Forelimb muscle (tissue), 1 donor: ENCODE results near the gene CRADD. TPM values are rescaled to one million over a fixed set of nuclear protein-coding genes. Genes with fewer than 3 reads are reported as not detected.
"Not testable (repeated sequence)": the region's sequence is repeated elsewhere in the genome, so short reads cannot be mapped to it uniquely, and the experiment has no call there.

Source experiments
- DNase-seq: peaks from one replicate; pipeline ENCODE4 v3.0.0-alpha.2; 2013; ENCODE audit warnings: low read depth
- polyA plus RNA-seq: library from polyadenylated mRNA; unstranded; fragments of 120-200 nt; gene quantifications from one replicate; pipeline ENCODE4 v1.2.1, GENCODE V29; 2013; ENCODE audit not compliant: insufficient read length

The CRADD gene
- polyA plus RNA-seq, 1 donor: 13.7 TPM

DNA sequence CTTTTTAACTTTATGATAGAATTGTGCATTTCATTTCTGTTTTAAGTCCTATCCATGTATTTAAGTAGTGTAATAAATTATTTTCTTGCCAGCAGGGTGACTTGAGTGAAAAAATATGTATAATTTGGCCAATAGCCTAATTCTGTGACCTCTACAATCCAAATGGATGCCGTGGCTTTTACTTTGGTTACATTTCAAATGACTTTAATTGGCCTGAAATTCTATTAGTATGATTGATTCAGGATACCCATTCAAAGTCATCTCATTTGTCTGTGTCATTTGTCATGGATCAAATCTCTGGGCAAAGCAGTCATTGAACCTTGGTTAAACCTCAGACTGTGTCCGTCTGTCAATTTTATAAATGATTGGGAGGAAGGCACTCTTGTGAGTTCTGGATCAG lies 29.6 kb downstream of the CRADD start:
- no peak for DNase-seq

DNA sequence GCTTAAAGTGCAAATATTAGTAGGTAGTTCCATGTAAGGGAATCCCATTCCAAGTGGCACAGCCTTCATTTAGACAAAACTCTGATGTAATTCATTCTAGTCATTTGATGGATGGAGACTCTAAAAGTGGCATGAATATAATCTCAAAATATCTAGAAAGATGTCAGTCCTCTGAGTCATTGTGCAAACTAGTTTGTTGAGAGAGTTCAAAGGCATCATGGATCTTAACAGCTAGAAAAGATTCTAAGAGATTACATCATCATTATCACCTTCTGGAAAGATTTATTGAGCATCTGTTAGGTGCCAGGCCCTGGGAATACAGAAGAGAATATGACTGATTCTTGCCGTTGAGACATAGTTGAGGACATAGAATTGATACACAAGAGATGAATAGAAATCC lies 30.7 kb downstream of the CRADD start:
- no peak for DNase-seq

DNA sequence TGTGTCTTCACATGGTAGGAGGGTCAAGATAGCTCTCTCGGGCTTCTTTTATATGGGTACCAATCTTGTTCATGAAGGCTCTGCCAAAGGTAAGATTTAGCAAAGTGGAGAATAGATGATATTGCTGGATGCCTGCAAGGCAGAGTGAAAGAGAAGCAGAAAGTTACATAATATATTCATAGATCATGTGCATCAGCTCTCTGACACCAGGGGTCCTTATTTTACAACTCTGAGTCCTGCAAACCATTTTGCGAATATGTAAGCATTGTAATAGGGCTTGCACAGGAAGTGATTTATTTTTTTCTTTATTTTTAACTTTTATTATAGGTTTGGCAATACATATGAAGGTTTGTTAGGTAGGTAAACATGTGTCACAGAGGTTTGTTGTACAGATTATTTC lies 31.8 kb downstream of the CRADD start:
- DNase-seq: no peak

DNA sequence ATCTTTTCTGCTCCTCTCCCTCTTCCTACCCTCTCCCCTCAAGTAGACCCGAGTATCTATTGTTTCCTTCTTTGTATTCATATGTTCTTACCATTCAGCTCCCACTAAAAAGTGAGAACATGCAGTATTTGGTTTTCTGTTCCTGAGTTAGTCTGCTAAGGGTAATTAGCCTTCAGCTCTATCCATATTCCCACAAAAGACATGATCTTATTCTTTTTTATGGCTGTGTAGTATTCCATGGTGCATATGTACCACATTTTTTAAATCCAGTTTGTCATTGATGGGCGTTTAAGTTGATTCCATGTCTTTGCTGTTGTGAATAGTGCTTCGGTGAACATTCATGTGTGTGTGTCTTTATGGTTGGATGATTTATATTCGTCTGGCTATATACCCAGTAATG lies 32.2 kb downstream of the CRADD start:
- DNase-seq: no peak

DNA sequence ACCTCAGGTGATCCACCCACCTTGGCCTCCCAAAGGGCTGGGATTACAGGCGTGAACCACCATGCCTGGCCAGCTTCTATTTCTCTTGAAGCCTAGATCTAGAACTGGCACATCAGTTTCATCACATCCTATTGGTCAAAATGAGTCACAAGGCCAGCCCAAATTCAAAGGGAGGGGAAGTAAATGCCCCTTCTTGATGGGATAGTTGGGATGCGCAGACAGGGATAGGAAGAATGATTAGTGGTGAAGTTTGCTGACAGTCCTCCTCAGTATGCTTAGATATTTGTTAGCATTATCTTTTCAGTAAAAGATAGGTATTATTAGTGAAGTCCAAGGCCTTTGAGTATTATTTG lies 33.4 kb downstream of the CRADD start:
- no peak for DNase-seq

DNA sequence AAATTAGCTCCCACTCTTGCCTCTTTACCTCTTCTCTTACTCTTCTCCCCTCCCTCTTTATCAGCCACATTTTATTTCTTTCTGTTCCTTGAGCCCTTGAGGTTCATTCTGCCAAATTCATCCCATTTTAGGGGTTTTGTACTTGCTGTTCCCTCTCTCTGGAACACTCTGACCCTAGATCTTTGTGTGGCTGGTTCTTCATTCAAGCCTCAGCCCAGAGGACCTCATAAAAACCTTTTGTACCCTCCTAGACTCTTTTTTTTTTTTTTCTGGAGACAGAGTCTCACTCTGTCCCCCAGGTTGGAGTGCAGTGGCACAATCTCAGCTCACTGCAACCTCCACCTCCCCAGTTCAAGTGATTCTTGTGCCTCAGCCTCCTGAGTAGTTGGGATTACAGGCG lies 34.3 kb downstream of the CRADD start:
- DNase-seq: not testable (repeated sequence)

DNA sequence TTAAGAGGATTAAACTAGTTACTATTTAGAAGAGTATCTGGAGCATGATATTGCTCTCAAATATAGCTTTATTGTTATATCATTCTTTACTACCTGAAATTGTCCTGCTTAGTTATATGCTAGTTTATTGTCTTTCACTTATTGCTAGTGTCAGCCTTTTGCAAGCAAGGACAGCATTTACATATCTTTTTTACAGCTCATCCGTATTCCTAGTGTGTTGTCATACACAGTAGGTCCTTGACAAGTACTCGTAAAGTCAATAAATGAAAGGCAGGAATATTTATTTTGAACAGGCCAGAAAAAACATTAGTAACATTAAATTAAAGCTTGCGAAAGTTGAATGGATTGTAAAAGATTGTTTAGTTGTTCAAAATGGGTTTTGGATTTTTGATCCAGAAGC lies 35.0 kb downstream of the CRADD start:
- no peak for DNase-seq

DNA sequence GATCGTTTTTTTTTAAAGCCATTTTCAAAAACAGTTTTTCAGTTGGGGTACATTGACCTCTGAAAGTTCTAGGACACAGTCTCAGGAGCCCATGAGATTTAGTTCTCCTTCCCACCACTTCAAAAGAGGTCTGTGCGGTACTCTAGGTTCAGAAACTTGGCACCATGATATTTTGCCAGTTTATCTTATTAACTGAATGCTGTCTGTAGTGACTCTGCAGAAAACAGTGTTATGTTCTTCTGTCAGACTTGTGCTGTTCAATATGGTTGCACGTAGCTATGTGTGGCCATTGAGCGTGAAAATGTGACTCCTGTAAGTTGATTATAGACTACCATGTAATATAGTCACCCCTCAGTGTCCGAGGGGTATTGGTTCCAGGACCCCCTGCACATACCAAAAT lies 35.9 kb downstream of the CRADD start:
- no peak for DNase-seq

DNA sequence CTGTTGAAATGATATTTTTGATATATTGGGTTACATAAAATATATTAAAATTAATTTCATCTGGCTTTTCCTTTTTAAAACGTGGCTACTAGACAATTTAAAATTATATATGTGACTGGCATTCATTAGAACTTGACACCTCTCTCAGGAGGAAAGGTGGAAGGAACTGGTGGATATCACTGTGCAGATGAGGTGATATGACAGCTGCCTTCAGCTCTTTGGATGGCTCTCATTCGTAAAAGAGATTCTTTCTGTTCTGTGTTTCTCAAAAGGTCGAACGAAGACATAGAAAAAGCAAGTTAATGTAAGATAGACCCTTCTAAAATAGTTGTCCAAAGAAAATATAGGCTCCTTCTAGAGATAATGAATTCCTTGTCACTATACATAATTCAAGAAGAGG lies 36.6 kb downstream of the CRADD start:
- no peak for DNase-seq

DNA sequence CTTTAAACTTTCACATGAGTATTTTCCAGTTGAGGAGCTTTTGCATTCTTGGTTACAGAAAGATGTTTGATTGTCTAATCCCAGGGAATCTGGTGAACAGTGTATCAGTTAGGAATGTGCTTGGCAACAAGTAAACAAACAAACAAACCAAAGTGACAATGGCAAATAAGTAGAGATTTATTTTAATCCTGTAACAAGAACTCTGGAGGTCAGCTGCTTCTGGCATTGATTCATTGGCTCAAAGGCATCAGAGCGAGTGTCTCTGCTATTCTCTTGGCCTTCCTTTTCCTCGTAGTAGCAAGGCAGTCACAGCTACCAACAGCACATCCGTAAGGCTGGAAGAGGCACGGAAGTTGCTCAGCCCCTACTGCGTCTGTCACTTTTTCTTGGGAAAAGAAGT lies 37.2 kb downstream of the CRADD start:
- DNase-seq: no peak

DNA sequence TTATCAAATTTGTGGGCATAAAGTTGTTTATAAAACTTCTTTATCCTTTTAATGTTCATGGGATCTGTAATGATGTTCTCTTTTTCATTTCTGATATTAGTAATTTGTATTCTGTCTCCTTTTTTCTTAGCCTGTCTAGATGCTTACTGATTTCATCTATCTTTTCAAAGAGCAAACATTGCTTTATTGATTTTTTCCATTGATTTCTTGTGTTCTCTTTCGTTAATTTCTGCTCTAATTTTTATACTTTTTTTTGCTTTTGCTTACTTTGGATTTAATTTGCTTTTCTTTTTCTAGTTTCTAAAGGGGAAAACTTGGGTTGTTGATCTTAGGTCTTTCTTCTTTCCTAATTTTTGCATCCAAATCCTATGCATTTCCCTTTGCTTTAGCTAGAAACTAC lies 42.5 kb downstream of the CRADD start:
- no peak for DNase-seq

DNA sequence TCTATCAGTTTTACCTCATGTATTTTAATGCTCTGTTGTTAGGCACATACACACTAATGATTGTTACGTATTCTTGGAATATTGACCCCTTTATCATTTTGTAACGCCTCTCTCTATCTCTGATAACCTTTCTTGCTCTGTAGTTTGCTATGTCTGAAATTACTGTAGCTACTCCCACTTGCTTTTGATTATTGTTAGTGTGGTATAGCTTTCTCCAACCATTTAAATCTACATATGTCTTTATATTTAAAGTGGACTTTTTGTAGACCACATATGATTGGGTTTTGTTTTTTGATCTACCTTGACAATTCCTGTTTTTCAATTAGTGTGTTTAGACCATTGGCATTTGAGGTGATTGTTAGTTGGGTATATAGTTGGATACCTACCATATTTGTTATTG lies 43.4 kb downstream of the CRADD start:
- DNase-seq: no peak

DNA sequence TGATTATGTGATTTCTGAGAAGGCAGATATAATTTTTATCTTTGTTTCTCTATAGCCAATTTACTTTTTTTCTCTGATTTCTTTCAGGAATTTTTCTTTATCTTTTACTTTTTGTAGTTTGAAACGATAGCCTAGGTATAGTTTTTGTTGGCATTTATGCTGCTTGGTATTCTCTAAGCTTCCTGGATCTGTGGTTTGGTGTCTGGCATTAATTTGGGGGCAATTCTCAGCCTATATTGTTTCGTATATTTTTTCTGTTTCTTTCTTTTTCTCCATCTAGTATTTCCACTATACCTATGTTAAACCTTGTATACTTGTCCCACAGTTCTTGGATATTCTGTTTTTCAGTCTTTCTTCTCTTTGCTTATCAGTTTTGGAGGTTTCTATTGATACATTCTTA lies 45.0 kb downstream of the CRADD start:
- DNase-seq: no peak

DNA sequence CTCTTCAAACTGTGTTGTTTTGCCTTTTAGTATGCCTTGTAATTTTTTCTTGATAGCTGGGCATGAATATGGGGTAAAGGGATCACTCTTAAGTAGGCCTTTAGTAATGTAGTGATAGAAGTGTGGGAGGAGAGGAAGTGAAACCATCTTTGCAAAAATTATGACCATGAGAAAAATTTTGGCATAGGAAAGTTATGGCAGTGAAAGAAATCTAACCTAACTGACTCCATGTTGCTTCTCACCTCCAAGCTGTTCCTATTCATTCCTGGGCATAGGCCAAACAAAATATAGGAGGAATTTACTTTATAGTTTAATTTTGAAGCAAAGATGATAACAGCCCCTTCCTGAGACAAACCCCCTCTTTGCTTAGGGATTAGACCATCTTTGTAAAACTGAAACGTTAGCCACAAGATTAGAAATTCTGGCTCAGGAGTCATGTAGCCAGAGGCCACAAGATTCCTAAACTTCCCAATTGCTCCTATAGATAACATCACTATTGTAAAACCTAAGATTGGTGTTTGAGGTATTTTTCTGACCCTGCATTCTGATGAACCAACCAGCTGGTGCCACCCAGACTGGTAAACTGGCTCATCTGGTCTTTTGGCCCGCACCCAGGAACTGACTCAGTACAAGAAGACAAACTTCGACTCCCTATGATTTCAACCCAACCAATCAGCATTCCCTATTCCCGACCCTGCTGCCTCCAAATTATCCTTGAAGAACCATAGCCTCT lies 45.8 kb downstream of the CRADD start:
- no peak for DNase-seq

DNA sequence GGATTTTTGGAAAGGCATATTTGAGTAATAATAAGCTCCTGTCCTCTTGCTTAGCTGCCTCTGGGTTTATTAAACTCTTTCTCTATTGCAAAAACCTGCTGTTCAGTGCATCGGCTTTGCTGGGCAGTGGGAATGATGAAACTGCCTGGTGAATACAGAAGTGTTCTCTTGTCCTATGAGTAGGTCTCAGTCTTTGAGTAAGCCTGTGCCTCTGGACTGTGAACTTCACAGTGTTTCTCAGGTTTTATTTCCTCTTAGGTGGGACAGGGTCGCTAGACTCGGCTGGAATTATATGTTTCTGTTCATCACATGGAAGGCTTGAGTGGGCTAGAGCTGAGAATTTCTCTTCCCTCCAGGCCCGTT lies 46.4 kb downstream of the CRADD start:
- DNase-seq: no peak

DNA sequence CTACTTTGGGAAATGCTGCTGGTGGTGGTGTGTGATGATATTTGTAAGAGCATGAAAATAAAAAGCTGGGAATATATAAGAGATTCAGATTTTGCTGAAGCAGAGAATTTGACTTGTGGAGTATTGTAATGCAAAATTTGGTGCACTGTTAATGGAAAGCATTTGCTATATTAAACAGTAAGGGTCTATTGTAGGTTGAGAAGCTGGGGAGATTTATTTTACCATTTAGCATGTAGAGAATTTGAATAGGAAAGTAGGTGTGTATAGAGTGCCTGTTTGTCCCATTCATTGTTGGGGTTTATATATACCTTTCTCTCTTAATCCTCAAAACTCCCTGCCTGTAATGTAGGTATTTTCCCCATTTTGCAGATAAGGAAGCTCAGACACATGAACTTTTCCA lies 48.4 kb downstream of the CRADD start:
- no peak for DNase-seq

DNA sequence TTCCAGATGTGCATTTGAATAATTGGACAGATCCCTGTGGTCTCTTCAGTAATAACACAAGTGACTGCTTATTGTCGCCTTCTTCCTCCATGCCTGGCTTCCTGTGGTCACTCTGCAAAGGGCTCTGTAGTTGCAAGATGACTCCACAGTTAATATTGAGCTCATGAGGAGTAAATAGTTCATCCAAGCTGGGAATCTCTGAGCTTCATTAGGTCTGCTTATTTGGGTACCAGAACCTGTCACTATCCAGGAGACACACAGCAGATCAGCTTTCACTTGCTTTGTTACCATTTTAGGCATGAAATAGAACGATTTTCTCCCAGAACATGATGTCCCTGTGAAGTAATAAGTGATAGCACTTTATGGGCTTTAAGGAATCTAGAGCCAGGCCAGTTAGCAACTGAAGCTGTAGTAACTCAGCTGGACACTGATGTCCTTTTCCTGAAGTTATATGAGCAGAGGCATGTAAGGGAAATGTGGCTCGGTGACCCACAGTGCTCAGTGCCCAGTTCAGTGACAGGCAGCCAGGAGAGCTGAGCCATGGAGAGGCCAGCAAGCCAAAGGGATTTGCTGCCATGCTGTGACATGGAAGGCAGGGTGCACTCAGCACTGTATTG lies 50.1 kb downstream of the CRADD start:
- DNase-seq: no peak

DNA sequence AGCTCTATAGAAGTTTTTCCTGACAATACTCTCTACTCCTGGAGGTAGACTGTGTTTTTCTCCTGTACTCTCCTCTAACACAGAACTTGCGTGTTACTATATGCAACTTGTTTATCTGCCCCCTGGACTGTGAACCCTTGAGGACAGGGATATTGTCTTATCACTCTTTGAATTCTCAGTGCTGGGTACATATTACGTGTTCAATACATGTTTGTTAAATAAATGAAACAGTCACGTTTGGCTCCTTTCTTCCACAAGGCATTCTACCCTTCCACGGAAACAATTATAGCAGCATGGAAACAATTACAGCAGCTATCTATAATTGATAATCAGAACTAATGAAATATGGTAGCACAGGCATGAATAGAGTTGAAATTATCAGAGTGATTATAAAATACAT lies 50.7 kb downstream of the CRADD start:
- no peak for DNase-seq

DNA sequence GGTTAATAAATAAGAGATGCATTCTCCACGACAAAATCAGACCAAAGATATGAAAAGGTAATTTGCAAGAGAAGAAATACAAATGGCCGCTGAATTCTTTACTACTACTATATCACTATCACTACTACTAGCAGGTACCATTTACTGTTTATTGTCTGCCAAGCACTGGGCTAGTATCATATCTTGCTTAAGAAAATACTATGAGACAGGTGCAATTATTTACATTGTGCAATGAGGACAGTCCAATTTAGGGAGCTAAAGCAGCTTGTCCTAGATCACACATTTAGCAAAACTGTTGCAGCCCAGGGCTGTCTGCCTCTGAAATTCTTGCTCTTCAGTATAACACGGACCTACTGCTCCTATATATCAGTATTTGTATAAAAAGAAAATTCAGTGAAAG lies 52.8 kb downstream of the CRADD start:
- no peak for DNase-seq

DNA sequence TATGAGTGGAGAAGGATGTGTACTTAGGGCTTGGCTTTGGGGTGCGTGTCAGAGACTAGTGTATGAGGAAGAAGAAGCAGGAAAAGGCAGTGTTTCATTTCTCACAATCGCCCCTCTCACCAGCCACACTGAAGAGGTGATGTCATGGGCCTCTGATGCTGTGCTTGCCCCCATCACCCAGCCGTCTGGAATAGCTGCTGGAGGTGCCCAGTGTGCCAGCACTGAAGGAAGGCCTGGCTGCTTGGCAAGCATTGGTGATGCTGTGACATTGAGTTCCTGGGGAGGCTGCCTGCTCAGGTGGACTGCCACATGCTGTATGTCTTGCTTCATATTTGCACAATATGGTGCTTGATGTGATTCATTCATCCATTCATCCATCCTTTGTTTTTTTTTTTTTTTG lies 56.2 kb downstream of the CRADD start:
- DNase-seq: no peak

DNA sequence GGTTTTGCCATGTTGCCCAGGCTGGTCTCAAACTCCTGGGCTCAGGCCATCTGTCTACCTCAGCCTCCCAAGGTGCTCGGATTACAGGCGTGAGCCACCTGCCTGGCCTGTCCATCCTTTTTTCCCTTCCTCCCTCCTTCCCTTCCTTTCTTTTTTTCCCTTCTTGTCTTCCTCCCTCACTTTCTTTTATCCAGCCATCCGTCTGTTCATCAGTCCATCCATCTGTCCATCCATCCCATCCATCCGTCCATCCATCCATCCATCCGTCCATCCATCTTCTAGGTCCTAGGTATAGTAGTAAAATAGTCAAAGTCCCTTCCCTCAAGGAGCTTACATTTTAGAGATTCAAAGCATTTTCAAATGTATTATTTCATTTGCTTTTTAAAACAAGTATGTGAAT lies 56.8 kb downstream of the CRADD start:
- DNase-seq: no peak

DNA sequence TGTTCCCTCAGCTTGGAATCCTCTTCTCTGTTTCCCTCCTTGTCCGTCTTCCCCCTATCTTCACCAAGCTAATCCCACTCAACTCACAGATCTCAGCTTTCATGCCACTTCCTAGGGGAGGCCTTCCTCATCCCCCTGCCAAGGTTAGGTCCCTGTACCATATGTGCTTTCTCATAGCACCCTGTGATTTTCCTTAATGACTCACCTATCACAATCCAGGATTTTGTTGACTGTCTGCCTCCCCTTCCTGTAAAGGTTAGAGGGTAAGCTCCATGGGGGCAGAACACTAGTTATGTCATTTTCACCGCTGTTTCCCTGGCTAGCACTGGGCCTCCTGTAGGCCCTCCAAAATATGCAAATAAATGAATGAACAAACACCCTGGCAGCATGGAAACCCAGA lies 57.6 kb downstream of the CRADD start:
- DNase-seq: no peak

DNA sequence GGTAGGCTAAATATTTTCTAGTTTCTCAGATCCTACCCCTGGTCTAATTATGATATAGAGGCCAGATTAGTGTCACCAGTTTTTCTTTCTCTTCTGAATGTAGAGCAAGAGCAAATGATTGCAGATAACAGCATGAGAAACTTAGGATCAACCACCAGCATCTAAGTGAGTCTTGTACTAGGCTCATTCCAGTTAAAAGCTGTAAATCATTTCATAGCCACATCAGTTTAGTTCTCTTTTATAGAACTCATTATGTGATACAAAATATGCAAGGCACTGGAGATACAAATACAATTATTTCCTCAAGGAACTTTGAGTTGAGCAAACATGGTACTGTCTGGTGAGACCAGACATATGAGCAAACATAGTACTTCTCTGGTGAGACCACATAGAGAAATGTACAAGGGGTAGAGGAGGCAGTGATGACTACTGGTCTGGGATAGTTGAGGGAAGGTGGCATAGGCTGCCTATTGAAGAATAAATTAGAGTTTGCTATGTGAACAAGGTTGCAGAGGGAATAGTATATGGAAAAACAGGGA lies 59.5 kb downstream of the CRADD start:
- no peak for DNase-seq
